Endothelial cell of umbilical vein (primary cell): ENCODE data around the gene DDX4.
"Not testable (repeated sequence)": the region's sequence is repeated elsewhere in the genome, so short reads cannot be mapped to it uniquely, and the experiment has no call there.

Experiments used
- CTCF ChIP-seq, 2 donors: IDR thresholded peaks; 1 replicate in 1 of 2; 2 replicates in 1 of 2; pipeline ENCODE4 v1.5.1; 2011; ENCODE audit warnings: low read length in 2 of 2, mild to moderate bottlenecking in 2 of 2, moderate library complexity in 2 of 2, control low read depth in 1 of 2, inconsistent platforms in 1 of 2, low read depth in 1 of 2; ENCODE audit not compliant: insufficient read depth in 1 of 2; ENCODE audit errors: extremely low read depth in 1 of 2
- EZH2 ChIP-seq: IDR thresholded peaks from 2 replicates; pipeline ENCODE4 v1.6.1; 2012; ENCODE audit warnings: borderline replicate concordance, low read depth, mild to moderate bottlenecking, moderate library complexity, low read length, inconsistent platforms; ENCODE audit not compliant: severe bottlenecking
- FOS ChIP-seq: IDR thresholded peaks from 2 replicates; pipeline ENCODE4 v1.6.1; 2011; ENCODE audit warnings: mild to moderate bottlenecking, low read length, moderate library complexity, borderline replicate concordance; ENCODE audit not compliant: insufficient read depth
- JUN ChIP-seq: IDR thresholded peaks from 2 replicates; pipeline ENCODE4 v1.6.1; 2011; ENCODE audit warnings: borderline replicate concordance, low read depth; ENCODE audit not compliant: insufficient read length, insufficient read depth
- MYC ChIP-seq: IDR thresholded peaks from one replicate; pipeline ENCODE4 v1.6.1; 2011; ENCODE audit warnings: mild to moderate bottlenecking, low read depth, low read length
- POLR2A ChIP-seq: IDR thresholded peaks from 2 replicates; pipeline ENCODE4 v1.6.1; 2012; ENCODE audit warnings: low read depth, mild to moderate bottlenecking, control low read depth, low read length
- POLR2AphosphoS5 ChIP-seq: IDR thresholded peaks from 2 replicates; pipeline ENCODE4 v1.6.1; 2012; ENCODE audit warnings: low read depth, mild to moderate bottlenecking, control low read depth, low read length, moderate library complexity; ENCODE audit not compliant: insufficient read depth
- TF ChIP-seq, protein P1 (sequence below): IDR thresholded peaks from 2 replicates; pipeline ENCODE4 v1.6.1; 2011; ENCODE audit not compliant: insufficient read depth, insufficient read length

DNA sequence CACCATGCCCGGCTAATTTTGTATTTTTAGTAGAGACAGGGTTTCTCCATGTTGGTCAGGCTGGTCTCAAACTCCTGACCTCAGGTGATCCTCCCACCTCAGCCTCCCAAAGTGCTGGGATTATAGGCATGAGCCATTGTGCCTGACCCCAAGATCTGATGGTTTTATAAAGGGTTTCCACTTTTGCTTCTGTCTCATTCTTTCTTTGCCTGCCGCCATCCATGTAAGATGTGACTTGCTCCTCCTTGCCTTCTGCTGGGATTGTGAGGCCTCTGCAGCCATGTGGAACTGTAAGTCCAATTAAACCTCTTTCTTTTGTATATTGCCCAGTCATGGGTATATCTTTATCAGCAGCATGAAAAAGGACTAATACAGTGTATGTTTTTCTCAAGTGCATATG lies 18.8 kb upstream of the DDX4 start:
- TF ChIP-seq CTCF (IDR thresholded peaks at IDR 0.05; ENCODE audit: extremely low read depth in 1 of 2, insufficient read depth in 1 of 2, low read depth in 1 of 2, low read length in 2 of 2); POLR2A; POLR2AphosphoS5; JUN; MYC; EZH2; FOS: not testable (repeated sequence)
- TF ChIP-seq, protein P1, sequence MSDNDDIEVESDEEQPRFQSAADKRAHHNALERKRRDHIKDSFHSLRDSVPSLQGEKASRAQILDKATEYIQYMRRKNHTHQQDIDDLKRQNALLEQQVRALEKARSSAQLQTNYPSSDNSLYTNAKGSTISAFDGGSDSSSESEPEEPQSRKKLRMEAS, result not testable (repeated sequence)
